ENCODE data around the gene CCDC177.

GRCh38 chr14:69538766-69539165 is 35.9 kb downstream of the CCDC177 start:
- TF ChIP-seq CTCF (IDR thresholded peaks at IDR 0.05) (no peak), KAT7 (CRISPR knock-in tag; IDR thresholded peaks at IDR 0.05; ENCODE audit: borderline replicate concordance) (no peak), PREB (CRISPR knock-in tag; IDR thresholded peaks at IDR 0.05; ENCODE audit: borderline replicate concordance) (no peak), ELF4 (CRISPR knock-in tag; IDR thresholded peaks at IDR 0.05; ENCODE audit: low read depth) (no peak), FOXK1 (CRISPR knock-in tag; IDR thresholded peaks at IDR 0.05) (no peak), ATF3 (CRISPR knock-in tag; conservative IDR thresholded peaks at IDR 0.05) (no peak), E2F5 (CRISPR knock-in tag; IDR thresholded peaks at IDR 0.05) (no peak)
